Mucosa of descending colon (tissue), 3 donors: ENCODE results near the gene MAP3K8. TPM values are rescaled to one million over a fixed set of nuclear protein-coding genes. Genes with fewer than 3 reads are reported as not detected.
"Not testable (repeated sequence)": the region's sequence is repeated elsewhere in the genome, so short reads cannot be mapped to it uniquely, and the experiment has no call there.

Source experiments
- ATAC-seq: fragments of 200-7000 bp; cut with Tn5 transposase; one replicate; pipeline ENCODE4 v1.9.1; 2020; ENCODE audit warnings: mild to moderate bottlenecking, moderate library complexity
- DNase-seq, 3 donors: peaks; one replicate each; pipeline ENCODE4 v3.0.0-alpha.2; 2020
- H3K36me3 ChIP-seq: fragments of 200-600 bp; one replicate; pipeline ENCODE4 v1.8.0; 2021; ENCODE audit warnings: low read depth, mild to moderate bottlenecking
- H3K4me1 ChIP-seq: fragments of 200-600 bp; one replicate; pipeline ENCODE4 v1.8.0; 2021; ENCODE audit warnings: low read depth, mild to moderate bottlenecking
- H3K4me3 ChIP-seq: fragments of 200-600 bp; one replicate; pipeline ENCODE4 v1.8.0; 2021; ENCODE audit warnings: mild to moderate bottlenecking
- H3K9me3 ChIP-seq: fragments of 200-600 bp; one replicate; pipeline ENCODE4 v1.8.0; 2021; ENCODE audit warnings: mild to moderate bottlenecking
- intact Hi-C, 2 donors: fragments of 100-400 bp; cut with DNase I in 1 of 2; cut with micrococcal nuclease in 1 of 2; formaldehyde crosslinking; loops; one replicate each; pipeline versions ENCODE4 v1.11.0 to v1.11.1; 2022; cut with DNase I, micrococcal nuclease
- total RNA-seq, 3 donors: library from RNA; stranded (reverse); fragmentation: NEBNext Ultra II Directional in 2 of 3; extraction: Animal tissue kit (Norgen Biotek cat#: 25700) in 2 of 3; gene quantifications; one replicate each; pipeline versions ENCODE4 v1.2.1 to v1.2.4, GENCODE V29; 2021 to 2023
- TF ChIP-seq, protein P1 (sequence below): fragments of 200-600 bp; IDR thresholded peaks from one replicate; pipeline ENCODE4 v1.8.0; 2022; ENCODE audit warnings: antibody characterized with exemption, mild to moderate bottlenecking
- donor health status: DM: no; HTN: no; CAD: no; lungs with moderate emphysema.
- donor health status: DM: no; HTN: no; CAD: no.
- donor health status: DM: no; HTN: yes; CAD: no.

MAP3K8 gene
- total RNA-seq, 3 donors from 2014 or later: 12.3 to 20.3 (median 18.1) TPM

DNA sequence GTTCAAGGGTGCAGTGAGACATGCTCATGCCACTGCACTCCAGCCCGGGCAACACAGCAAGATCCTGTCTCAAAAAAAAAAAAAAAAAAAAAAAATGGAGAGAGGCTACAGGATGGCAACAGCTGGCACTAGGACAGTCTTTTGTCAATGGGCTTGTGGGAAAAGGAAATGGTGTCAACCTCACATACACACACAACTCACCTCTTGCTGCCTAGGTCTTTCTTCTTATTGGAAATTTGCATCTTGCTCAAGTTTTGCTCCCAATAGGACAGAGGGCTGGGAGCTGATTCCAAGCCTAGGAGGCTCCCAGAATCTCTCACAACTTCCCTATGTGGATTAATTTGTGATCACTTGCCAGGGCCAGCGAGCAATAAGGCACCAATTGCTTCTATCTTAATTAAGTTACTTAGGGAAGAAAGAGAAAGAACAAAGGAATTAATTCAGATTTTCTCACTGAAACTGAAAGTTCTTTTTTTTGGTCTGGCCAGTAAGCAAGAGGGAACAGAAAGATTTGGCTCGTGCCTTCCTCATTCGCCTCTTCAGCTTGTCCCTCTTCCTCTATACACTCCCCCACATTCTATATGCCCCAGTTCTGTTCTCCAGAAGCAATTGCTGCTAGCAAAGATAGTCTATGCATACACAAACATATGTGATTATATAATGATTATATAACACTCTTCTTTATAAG is 33.8 kb downstream of the MAP3K8 start:
- intact Hi-C loops: no loop called here
- H3K4me3 ChIP-seq: no peak overlapping the region
- DNase-seq: no peak
- TF ChIP-seq, protein P1, sequence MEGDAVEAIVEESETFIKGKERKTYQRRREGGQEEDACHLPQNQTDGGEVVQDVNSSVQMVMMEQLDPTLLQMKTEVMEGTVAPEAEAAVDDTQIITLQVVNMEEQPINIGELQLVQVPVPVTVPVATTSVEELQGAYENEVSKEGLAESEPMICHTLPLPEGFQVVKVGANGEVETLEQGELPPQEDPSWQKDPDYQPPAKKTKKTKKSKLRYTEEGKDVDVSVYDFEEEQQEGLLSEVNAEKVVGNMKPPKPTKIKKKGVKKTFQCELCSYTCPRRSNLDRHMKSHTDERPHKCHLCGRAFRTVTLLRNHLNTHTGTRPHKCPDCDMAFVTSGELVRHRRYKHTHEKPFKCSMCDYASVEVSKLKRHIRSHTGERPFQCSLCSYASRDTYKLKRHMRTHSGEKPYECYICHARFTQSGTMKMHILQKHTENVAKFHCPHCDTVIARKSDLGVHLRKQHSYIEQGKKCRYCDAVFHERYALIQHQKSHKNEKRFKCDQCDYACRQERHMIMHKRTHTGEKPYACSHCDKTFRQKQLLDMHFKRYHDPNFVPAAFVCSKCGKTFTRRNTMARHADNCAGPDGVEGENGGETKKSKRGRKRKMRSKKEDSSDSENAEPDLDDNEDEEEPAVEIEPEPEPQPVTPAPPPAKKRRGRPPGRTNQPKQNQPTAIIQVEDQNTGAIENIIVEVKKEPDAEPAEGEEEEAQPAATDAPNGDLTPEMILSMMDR: no peak
- H3K36me3 ChIP-seq: no peaks in the 10 kb centered on the region
- no peak for ATAC-seq
- no peaks in the 10 kb centered on the region for H3K4me1 ChIP-seq
- H3K9me3 ChIP-seq: no peaks in the 10 kb centered on the region

DNA sequence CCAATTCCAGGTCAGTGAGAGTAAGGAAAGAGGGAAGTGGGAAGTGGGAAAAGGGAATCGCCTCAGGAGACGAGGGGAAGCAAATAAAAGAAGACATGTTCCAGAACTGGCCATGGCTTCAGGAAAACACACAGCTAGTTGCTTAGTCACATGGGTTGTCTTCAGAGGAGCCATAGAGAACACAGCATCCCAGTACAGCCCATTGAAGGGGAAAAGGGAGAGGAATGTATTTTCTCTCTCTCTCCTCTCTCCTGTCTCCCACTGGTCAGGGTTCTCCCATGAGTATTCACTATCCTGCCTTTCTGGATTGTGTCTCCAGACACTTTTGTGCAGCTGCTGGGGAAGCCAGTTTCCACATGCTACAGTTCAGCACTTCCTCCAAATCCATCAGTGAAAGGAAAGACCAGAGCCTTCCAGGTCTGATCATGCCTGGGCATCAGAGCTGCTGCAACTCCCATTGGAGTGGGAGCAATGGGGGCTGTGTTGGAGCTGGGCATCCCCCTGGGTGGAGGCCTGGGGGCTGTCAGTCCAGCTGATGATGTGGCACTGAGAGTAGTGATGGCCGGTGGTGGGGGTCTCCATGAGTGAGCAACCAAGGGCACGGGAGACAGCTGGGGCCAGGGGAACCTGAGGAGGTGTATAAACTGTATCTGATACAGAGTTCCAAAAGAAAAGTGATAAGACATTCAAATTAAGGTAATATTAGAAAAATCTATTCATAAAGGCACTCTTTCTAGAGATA is 38.6 kb downstream of the MAP3K8 start:
- TF ChIP-seq, protein P1: no peak
- no peaks in the 10 kb centered on the region for H3K4me1 ChIP-seq
- no peaks in the 10 kb centered on the region for H3K36me3 ChIP-seq
- no peak for ATAC-seq
- no peaks in the 10 kb centered on the region for H3K9me3 ChIP-seq
- intact Hi-C loops: no loop called here
- DNase-seq: no peak
- H3K4me3 ChIP-seq: no peak overlapping the region

GRCh38 chr10:30475515-30475914 is 41.5 kb downstream of the MAP3K8 start:
- intact Hi-C loops, DNase-seq, H3K4me1 ChIP-seq, ATAC-seq, H3K9me3 ChIP-seq, H3K36me3 ChIP-seq, H3K4me3 ChIP-seq: not testable (repeated sequence)

- no peak for ATAC-seq
- intact Hi-C loops: no loop called here
Observed at GRCh38 chr10:30476511-30477155, 42.6 kb downstream of the MAP3K8 start.

DNA sequence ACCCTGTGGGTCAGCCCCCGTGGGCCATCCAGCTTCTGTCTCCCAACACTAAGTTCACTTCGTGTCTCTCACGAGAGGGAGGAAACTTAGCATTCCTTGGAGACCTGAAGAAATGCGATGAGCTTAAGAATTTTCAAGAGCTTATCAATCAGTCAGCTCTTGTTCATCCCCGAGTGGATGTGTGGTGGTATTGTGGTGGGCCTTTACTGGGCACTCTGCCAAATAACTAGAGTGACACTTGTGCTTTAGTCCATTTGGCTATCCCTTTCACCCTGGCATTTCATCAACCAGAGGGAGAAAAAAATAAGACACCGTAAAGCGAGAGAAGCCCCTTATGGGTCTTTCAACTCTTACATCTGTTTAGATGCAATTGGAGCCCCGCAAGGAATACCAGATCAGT is 45.5 kb downstream of the MAP3K8 start:
- H3K36me3 ChIP-seq, ATAC-seq, intact Hi-C loops, H3K9me3 ChIP-seq, H3K4me1 ChIP-seq, DNase-seq, H3K4me3 ChIP-seq: not testable (repeated sequence)

More at GRCh38 chr10:30476511-30477155, 42.6 kb downstream of the MAP3K8 start:
- H3K4me1 ChIP-seq: no peaks in the 10 kb centered on the region
- no peaks in the 10 kb centered on the region for H3K9me3 ChIP-seq
- DNase-seq: no peak
- H3K4me3 ChIP-seq: no peak overlapping the region
- no peaks in the 10 kb centered on the region for H3K36me3 ChIP-seq
- TF ChIP-seq, protein P1: no peak

DNA sequence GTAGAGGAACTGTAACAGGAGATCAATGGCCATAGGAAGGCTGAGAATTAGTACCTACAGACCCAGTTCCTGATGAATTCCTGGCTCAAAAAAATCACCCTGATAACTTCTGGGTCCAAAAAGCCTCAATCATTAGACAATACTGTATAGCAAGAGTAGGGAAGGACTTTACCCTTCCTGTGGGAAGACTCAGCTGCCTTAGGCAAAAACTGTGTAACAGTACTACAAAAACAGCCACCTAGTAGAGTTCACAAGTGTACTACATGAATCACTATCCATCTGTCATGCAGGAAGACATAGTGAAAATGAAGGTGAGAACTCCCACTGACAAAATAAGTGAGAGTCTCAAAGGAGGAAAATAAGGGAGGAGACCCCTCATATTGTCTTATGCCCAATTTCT is 47.6 kb downstream of the MAP3K8 start:
- no peak overlapping the region for H3K4me3 ChIP-seq
- intact Hi-C loops: no loop called here
- no peaks in the 10 kb centered on the region for H3K4me1 ChIP-seq
- ATAC-seq: no peak
- peaks cover 10% of the 10 kb centered on the region for H3K9me3 ChIP-seq
- TF ChIP-seq, protein P1: no peak
- no peak for DNase-seq
- H3K36me3 ChIP-seq: no peaks in the 10 kb centered on the region
